Ramos (cell line): ENCODE measurements around the gene ARHGEF7.

Source experiments
- in situ Hi-C: fragments of 300-500 bp; cut with MboI; formaldehyde crosslinking; loops from one replicate; pipeline ENCODE4 v1.14.3; 2022; ENCODE audit warnings: low sequenced_read_pairs; ENCODE audit not compliant: unreplicated experiment

ARHGEF7 gene

GRCh38 chr13:111129465-111130115 is 14.5 kb downstream of the ARHGEF7 start:
- in situ Hi-C loops: no loop called here

DNA sequence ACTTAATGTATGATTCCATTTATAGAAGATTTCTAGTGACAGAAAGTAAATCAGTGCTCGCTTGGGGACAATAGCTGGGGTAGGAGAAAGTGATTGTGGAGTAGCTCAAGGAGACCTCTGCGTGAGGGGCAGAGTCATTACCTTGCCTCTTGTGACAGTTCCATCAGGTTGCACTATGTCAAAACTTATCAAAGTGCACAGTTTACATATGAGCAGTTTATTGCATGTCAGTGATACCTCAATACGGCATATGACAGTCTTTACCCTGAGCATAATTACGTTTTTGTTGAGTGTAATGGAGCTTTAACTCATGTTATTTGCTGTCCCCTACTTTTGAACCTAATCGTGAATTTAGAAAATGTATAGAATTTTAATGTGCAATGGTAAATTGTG is 15.0 kb downstream of the ARHGEF7 start:
- in situ Hi-C loops: no loop called here

DNA sequence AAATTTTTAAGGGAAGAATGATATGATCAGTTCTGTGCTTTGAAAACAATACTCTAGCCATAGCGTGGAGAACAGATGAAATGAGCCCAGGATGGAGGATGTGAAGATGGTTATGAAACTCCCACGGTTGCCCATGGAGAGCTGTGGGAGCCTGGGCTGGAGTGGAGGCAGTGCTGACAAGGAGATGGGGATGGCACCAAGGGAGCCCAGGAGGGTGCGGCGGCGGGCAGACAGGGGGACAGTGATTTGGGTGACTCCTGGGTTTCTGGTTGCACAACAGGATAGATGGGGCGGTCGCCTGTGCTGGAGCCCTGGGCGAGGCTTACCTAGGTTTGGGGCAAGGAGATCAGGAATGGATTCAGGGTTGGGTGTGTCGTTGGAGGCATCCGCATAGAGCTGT is 15.9 kb downstream of the ARHGEF7 start:
- in situ Hi-C loops: no loop called here

DNA sequence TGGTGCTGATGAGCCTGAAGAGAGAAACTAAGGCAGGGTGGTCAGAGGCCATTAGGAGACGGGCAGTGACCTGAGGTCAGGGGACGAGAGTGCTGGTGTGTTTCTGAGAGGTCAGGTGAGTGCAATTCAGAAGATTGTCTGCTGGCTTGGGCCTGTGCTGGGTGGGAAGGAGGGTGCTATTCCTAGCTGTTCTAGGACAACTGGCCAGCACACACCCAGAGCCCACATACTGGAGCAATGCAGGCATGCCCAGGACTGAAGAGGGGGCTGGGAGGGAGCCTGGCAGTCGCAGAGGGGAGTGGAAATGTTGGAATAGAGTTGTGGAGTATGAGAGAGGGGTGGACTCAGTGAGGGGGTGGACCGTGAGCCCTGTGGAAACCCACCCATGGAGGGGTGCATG is 16.5 kb downstream of the ARHGEF7 start:
- in situ Hi-C loops: no loop called here

DNA sequence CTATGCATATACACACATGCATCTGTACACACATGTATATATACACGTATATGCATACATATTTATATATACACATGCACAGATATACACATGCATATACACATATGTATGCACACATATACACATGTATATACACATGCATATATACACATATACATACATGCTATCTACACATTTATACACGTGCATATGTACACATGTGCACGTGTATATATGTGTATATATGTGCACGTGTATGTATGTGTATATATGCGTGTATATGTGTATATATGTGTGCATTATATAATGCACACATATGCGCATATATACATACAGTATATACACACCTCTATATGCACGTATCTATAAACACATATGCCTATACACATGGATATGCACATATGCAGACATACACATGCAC is 17.8 kb downstream of the ARHGEF7 start:
- in situ Hi-C loops: no loop called here

- in situ Hi-C loops: no loop called here
Observed at GRCh38 chr13:111139452-111139851, 24.3 kb downstream of the ARHGEF7 start.

- in situ Hi-C loops: no loop called here
Observed at GRCh38 chr13:111139873-111140561, 24.9 kb downstream of the ARHGEF7 start.

- in situ Hi-C loops: no loop called here
Observed at GRCh38 chr13:111140562-111141105, 25.5 kb downstream of the ARHGEF7 start.

DNA sequence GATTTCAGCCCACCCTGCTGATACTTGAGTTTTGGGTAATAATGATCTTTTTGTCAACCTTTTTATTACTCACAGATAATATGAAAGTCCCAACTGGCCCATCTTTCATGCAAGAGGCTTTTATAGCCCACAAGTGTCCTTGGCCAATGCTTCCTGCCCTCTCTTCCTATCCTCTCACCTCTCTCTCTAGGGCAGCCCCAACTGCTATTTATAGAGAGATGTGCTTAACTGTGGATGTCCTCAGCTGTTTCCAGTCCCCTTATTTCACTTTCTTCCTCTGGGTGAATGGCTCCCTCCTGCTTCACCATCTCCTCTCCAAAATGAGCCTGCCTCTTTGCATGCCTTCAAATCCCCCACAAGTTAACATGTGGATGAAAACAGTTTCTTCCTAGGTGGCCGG is 27.4 kb downstream of the ARHGEF7 start:
- in situ Hi-C loops: no loop called here

GRCh38 chr13:111143865-111144540 is 28.9 kb downstream of the ARHGEF7 start:
- in situ Hi-C loops: no loop called here

GRCh38 chr13:111145071-111145470 is 30.0 kb downstream of the ARHGEF7 start:
- in situ Hi-C loops: no loop called here

DNA sequence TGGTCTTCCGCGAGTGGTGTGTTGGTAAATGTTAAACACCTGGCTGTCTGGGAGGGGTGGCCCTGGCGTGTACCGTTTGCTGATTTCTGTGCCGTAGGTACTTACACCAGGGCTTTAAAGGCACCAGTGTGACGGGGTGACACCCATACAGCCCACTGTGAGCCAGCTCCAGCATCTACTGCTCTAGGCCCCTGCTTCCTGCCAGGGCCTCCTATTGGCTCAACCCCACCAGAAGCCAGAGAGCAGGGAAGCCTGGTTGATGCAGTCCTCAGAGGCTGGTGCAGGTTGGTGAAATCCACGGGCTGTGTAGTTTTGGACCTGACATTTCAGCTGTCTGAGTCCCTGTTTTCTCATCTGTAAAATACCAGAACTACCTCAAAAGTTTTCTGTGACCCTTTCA is 30.4 kb downstream of the ARHGEF7 start:
- in situ Hi-C loops: no loop called here

DNA sequence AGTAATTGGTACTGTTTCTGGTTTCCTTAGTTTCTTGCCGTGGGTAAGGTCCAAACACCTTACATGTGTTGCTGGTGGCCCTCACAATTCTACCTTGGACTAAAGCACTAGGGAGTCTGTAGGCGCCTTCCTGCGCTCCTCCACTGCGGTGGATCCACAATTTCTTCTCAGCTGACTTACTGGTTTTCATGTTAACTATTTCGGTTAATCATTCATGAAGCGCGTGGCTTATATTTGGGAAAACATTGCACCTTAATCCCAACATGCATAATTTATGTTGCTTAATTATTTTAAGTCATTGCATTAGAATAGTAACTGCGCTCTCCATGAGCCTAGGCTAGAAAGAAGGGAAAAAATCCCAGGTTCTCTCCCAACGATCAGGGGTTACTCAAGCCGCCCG is 37.7 kb downstream of the ARHGEF7 start:
- in situ Hi-C loops: no loop called here

GRCh38 chr13:111153279-111153976 is 38.3 kb downstream of the ARHGEF7 start:
- in situ Hi-C loops: no loop called here

- in situ Hi-C loops: no loop called here
Observed at GRCh38 chr13:111153977-111154332, 38.8 kb downstream of the ARHGEF7 start.

GRCh38 chr13:111156421-111156820 is 41.3 kb downstream of the ARHGEF7 start:
- in situ Hi-C loops: no loop called here

GRCh38 chr13:111158136-111158805 is 43.2 kb downstream of the ARHGEF7 start:
- in situ Hi-C loops: no loop called here

DNA sequence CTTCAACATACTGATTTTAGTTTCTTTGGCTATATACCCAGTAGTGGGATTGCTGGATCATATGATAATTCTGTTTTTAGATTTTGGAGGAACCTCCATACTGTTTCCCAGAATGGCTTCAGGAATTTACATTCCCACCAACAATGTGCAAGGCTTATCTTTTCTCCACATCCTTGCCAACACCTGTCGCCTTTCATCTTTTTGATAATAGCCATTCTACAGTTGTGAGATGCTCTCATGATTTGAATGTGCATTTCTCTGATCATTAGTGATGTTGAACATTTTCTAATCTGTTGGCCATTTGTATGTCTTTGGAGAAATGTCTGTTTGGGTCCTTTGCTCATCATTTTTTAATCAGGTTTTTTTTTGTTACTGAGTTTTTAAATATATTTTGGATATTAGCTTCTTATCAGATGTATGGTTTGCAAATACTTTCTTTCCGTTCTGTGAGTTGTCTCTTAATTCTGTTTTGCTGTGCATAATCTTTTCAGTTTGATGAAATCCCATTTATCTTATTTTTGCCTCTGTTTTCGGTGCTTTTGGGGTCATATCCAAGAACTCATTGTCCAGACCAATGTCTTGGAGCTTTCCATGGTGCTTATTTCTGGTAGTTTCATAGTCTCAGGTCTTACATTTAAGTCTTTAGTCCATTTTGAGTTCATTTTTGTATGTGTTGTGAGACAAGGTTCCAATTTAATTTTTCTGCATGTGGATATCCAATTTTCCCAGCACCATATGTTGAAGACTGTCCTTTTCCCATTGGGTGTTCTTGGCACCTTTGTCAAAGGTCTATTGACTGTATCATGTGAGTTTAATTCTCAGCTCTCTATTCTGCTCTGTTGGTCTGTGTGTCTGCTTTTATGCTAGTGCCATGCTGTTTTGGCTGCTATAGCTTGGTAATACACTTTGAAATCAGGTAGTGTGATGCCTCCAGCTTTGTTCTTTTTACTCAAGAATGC is 44.5 kb downstream of the ARHGEF7 start:
- in situ Hi-C loops: no loop called here

DNA sequence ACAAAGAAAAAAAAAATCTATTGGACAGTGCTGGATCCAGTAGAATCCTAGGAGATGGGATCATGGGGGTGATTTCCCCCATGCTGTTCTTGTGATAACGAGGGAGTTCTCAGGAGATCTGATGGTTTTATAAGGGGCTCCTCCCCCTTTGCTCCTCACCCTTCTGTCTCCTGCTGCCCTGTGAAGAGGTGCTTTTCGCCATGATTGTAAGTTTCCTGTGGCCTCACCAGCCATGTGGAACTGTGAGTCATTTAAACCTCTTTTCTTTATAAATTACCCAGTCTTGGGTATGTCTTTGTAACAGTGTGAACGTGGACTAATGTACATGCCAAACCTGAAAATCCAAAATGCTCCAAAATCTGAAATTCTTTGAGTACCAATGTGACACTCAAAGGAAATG is 45.5 kb downstream of the ARHGEF7 start:
- in situ Hi-C loops: no loop called here
